ENCODE results near the gene TMEM80. TPM values are rescaled to one million over a fixed set of nuclear protein-coding genes. Genes with fewer than 3 reads are reported as not detected.
A peak's percentile ranks its signal among the peaks of the same experiment; 100 is the strongest.

Gene TMEM80
- total RNA-seq, 4 donors from 2014 or later: 19.3 to 121 (median 41.8) TPM

- WGBS, 2 donors (ENCODE audit: low coverage in 1 of 2): 92 to 93% methylated on average over 2 to 19 of the region's 19 CpGs
- DNase-seq: no peak
Observed at GRCh38 chr11:660681-661444, 34.8 kb upstream of the TMEM80 start.

GRCh38 chr11:662689-663274 is 32.8 kb upstream of the TMEM80 start:
- Histone ChIP-seq H3K36me3 (no peaks in the 10 kb centered on the region), H3K27me3 (no peaks in the 10 kb centered on the region), H3K9me3 (no peaks in the 10 kb centered on the region), H3K27ac (no peak overlapping the region), H3K4me1 (peaks cover 0 to 12% (median 2%) of the 10 kb centered on the region in 4 donors), H3K4me3 (no peak overlapping the region)
- DNase-seq: peak; percentile 75
- intact Hi-C loops (cut with DNase I; ENCODE audit: low total_unique reads) (loop anchor here (1.0 kb wide), 1 partner anchor 50 kb away; no protein-coding TSS in a partner anchor), in situ Hi-C loops (cut with MboI; ENCODE audit: low pct_ligation_motif_present in 1 of 4, low pct_unique_long_range_greater_than_20kb in 1 of 4, low sequenced_read_pairs in 3 of 4) (loop anchor here in 1 of 4 donors (10.0 kb wide), 1 partner anchor 62 kb away; no protein-coding TSS in a partner anchor)
- TF ChIP-seq CTCF (IDR thresholded peaks at IDR 0.05) (peak; percentile 72 to 89 (median 76)), EP300 (IDR thresholded peaks at IDR 0.05; ENCODE audit: low read depth) (no peak), POLR2AphosphoS5 (IDR thresholded peaks at IDR 0.05) (peak in 1 of 3 donors; percentile 24)
- 60 to 92% methylated on average over 5 to 15 of the region's 15 CpGs for WGBS, 2 donors (ENCODE audit: low coverage in 1 of 2)

More at GRCh38 chr11:660681-661444, 34.8 kb upstream of the TMEM80 start:
- in situ Hi-C loops (cut with MboI; ENCODE audit: low pct_ligation_motif_present in 1 of 4, low pct_unique_long_range_greater_than_20kb in 1 of 4, low sequenced_read_pairs in 3 of 4) (loop anchor here in 1 of 4 donors (10.0 kb wide), 1 partner anchor 64 kb away; no protein-coding TSS in a partner anchor), intact Hi-C loops (cut with DNase I; ENCODE audit: low total_unique reads) (no loop called here)
- H3K27me3 ChIP-seq: no peaks in the 10 kb centered on the region
- TF ChIP-seq POLR2A (IDR thresholded peaks at IDR 0.05) (no peak), EP300 (IDR thresholded peaks at IDR 0.05; ENCODE audit: low read depth) (no peak), CTCF (IDR thresholded peaks at IDR 0.05) (no peak), POLR2AphosphoS5 (IDR thresholded peaks at IDR 0.05) (no peak)
- H3K4me3 ChIP-seq: no peak overlapping the region
- H3K27ac ChIP-seq: no peak overlapping the region
- H3K9me3 ChIP-seq: no peaks in the 10 kb centered on the region
- no peaks in the 10 kb centered on the region for H3K36me3 ChIP-seq
- H3K4me1 ChIP-seq: peaks cover 0 to 10% (median 2%) of the 10 kb centered on the region in 4 donors

- no peak overlapping the region for H3K4me3 ChIP-seq
- H3K4me1 ChIP-seq: peaks cover 0 to 10% (median 2%) of the 10 kb centered on the region in 4 donors
- no peaks in the 10 kb centered on the region for H3K36me3 ChIP-seq
- in situ Hi-C loops (cut with MboI; ENCODE audit: low pct_ligation_motif_present in 1 of 4, low pct_unique_long_range_greater_than_20kb in 1 of 4, low sequenced_read_pairs in 3 of 4): loop anchor here in 1 of 4 donors (10.0 kb wide), 1 partner anchor 60 kb away; no protein-coding TSS in a partner anchor
- DNase-seq: no peak
- 75% methylated on average over 2 to 9 of the region's 15 CpGs for WGBS, 2 donors (ENCODE audit: low coverage in 1 of 2)
- H3K9me3 ChIP-seq: no peaks in the 10 kb centered on the region
- peak overlapping the region; percentile 50 to 63 (median 58) for H3K27ac ChIP-seq
- TF ChIP-seq POLR2AphosphoS5 (IDR thresholded peaks at IDR 0.05) (peak in 1 of 3 donors; percentile 16), POLR2A (IDR thresholded peaks at IDR 0.05) (no peak)
- H3K27me3 ChIP-seq: no peaks in the 10 kb centered on the region
- intact Hi-C loops (cut with DNase I; ENCODE audit: low total_unique reads): no loop called here
Observed at GRCh38 chr11:665062-665703, 30.4 kb upstream of the TMEM80 start.

- TF ChIP-seq CTCF (IDR thresholded peaks at IDR 0.05) (no peak), POLR2A (IDR thresholded peaks at IDR 0.05) (no peak), POLR2AphosphoS5 (IDR thresholded peaks at IDR 0.05) (no peak), EP300 (IDR thresholded peaks at IDR 0.05; ENCODE audit: low read depth) (no peak)
- Histone ChIP-seq H3K36me3 (no peaks in the 10 kb centered on the region), H3K27me3 (no peaks in the 10 kb centered on the region), H3K9me3 (no peaks in the 10 kb centered on the region), H3K4me3 (no peak overlapping the region), H3K4me1 (peaks cover 0 to 10% (median 2%) of the 10 kb centered on the region in 4 donors), H3K27ac (peak overlapping the region; percentile 50 to 63 (median 58))
- WGBS, 2 donors (ENCODE audit: low coverage in 1 of 2): 75% methylated on average over 11 of the region's 11 CpGs; no CpG with 5 or more reads in 1 of the 2 donors
- intact Hi-C loops (cut with DNase I; ENCODE audit: low total_unique reads): no loop called here
- no peak for DNase-seq
- in situ Hi-C loops (cut with MboI; ENCODE audit: low pct_ligation_motif_present in 1 of 4, low pct_unique_long_range_greater_than_20kb in 1 of 4, low sequenced_read_pairs in 3 of 4): loop anchor here in 1 of 4 donors (10.0 kb wide), 1 partner anchor 59 kb away; no protein-coding TSS in a partner anchor
Observed at GRCh38 chr11:665704-666281, 29.8 kb upstream of the TMEM80 start.
